Mesenchymal stem cell (in vitro differentiated cells and primary cell): ENCODE data around the gene PPFIA4.

Experiments
- DNase-seq: peaks from one replicate; pipeline ENCODE4 v3.0.0-alpha.2; 2013
- H2AFZ ChIP-seq: one replicate; pipeline ENCODE4 v1.6.1; 2013; ENCODE audit warnings: low read depth, mild to moderate bottlenecking, control low read depth, inconsistent platforms, low read length, moderate library complexity
- H2AK5ac ChIP-seq: 2 replicates; pipeline ENCODE4 v1.6.1; 2013; ENCODE audit warnings: low read length, moderate library complexity, mild to moderate bottlenecking, inconsistent platforms; ENCODE audit not compliant: severe bottlenecking
- H2BK120ac ChIP-seq: one replicate; pipeline ENCODE4 v1.6.1; 2013; ENCODE audit warnings: low read depth, mild to moderate bottlenecking, inconsistent platforms, low read length, moderate library complexity
- H2BK12ac ChIP-seq, 2 experiments: one replicate each; pipeline ENCODE4 v1.6.1; 2013; ENCODE audit warnings: inconsistent platforms in 2 of 2, low read length in 2 of 2, mild to moderate bottlenecking in 2 of 2, moderate library complexity in 2 of 2, control low read depth in 1 of 2
- H2BK15ac ChIP-seq: one replicate; pipeline ENCODE4 v1.6.1; 2013; ENCODE audit warnings: mild to moderate bottlenecking, low read depth, inconsistent platforms; ENCODE audit not compliant: poor library complexity, severe bottlenecking
- H2BK5ac ChIP-seq: 2 replicates; pipeline ENCODE4 v1.6.1; 2013; ENCODE audit warnings: low read depth, mild to moderate bottlenecking, low read length, control low read depth, inconsistent platforms; ENCODE audit not compliant: poor library complexity, severe bottlenecking
- H3K14ac ChIP-seq, 2 experiments: one replicate each; pipeline ENCODE4 v1.6.1; 2013; ENCODE audit warnings: inconsistent platforms in 2 of 2, low read length in 2 of 2, control low read depth in 1 of 2, mild to moderate bottlenecking in 1 of 2, moderate library complexity in 1 of 2
- H3K18ac ChIP-seq, 2 experiments: one replicate each; pipeline ENCODE4 v1.6.1; 2013; ENCODE audit warnings: inconsistent platforms in 2 of 2, low read length in 2 of 2, control low read depth in 1 of 2, low read depth in 1 of 2, mild to moderate bottlenecking in 1 of 2
- H3K23ac ChIP-seq, 2 experiments: one replicate each; pipeline ENCODE4 v1.6.1; 2013; ENCODE audit warnings: inconsistent platforms in 2 of 2, low read length in 2 of 2, mild to moderate bottlenecking in 2 of 2, moderate library complexity in 2 of 2, control low read depth in 1 of 2
- H3K27ac ChIP-seq: 2 replicates; pipeline ENCODE4 v1.5.1; 2013; ENCODE audit warnings: mild to moderate bottlenecking, moderate library complexity, low read length, control low read depth, inconsistent platforms; ENCODE audit not compliant: poor library complexity, severe bottlenecking
- H3K27me3 ChIP-seq, 2 experiments: 2 replicates each; pipeline versions ENCODE4 v1.6.1 to v1.7.0; 2013; ENCODE audit warnings: low read length in 2 of 2, mild to moderate bottlenecking in 2 of 2, moderate library complexity in 2 of 2, control low read depth in 1 of 2, inconsistent platforms in 1 of 2; ENCODE audit not compliant: control insufficient read depth in 1 of 2, insufficient read depth in 1 of 2
- H3K36me3 ChIP-seq, 2 experiments: 2 replicates each; pipeline versions ENCODE4 v1.6.1 to v1.7.0; 2013; ENCODE audit warnings: low read length in 2 of 2, control low read depth in 1 of 2, inconsistent platforms in 1 of 2, low read depth in 1 of 2, mild to moderate bottlenecking in 1 of 2; ENCODE audit not compliant: insufficient read depth in 2 of 2, control insufficient read depth in 1 of 2
- H3K4ac ChIP-seq, 2 experiments: one replicate each; pipeline ENCODE4 v1.6.1; 2013; ENCODE audit warnings: inconsistent platforms in 2 of 2, low read length in 2 of 2, mild to moderate bottlenecking in 2 of 2, moderate library complexity in 2 of 2, control low read depth in 1 of 2, low read depth in 1 of 2
- H3K4me1 ChIP-seq: 2 replicates; pipeline ENCODE4 v1.6.1; 2013; ENCODE audit warnings: low read depth, low read length, control low read depth; ENCODE audit not compliant: control insufficient read depth, insufficient read depth
- H3K4me2 ChIP-seq: 2 replicates; pipeline ENCODE4 v1.6.1; 2013; ENCODE audit warnings: low read length, mild to moderate bottlenecking, inconsistent platforms; ENCODE audit not compliant: poor library complexity, severe bottlenecking
- H3K4me3 ChIP-seq, 2 experiments: 2 replicates each; pipeline versions ENCODE4 v1.5.1 to v1.7.0; 2013; ENCODE audit warnings: low read length in 2 of 2, mild to moderate bottlenecking in 2 of 2, control low read depth in 1 of 2, low read depth in 1 of 2; ENCODE audit not compliant: insufficient read depth in 1 of 2
- H3K79me1 ChIP-seq: replicated peaks from 2 replicates; pipeline ENCODE4 v1.6.1; 2013; ENCODE audit warnings: mild to moderate bottlenecking, control low read depth, low read length, inconsistent platforms; ENCODE audit not compliant: poor library complexity, severe bottlenecking
- H3K9ac ChIP-seq: 2 replicates; pipeline ENCODE4 v1.7.0; 2013; ENCODE audit warnings: mild to moderate bottlenecking, low read length, moderate library complexity
- H3K9me3 ChIP-seq: 2 replicates; pipeline ENCODE4 v1.7.0; 2013; ENCODE audit warnings: mild to moderate bottlenecking, low read length; ENCODE audit not compliant: control insufficient read depth
- H4K8ac ChIP-seq: one replicate; pipeline ENCODE4 v1.6.1; 2013; ENCODE audit warnings: inconsistent platforms, mild to moderate bottlenecking, low read length, moderate library complexity
- H4K91ac ChIP-seq: one replicate; pipeline ENCODE4 v1.6.1; 2013; ENCODE audit warnings: mild to moderate bottlenecking, low read length, inconsistent platforms
- WGBS: methylation state at CpG from one replicate; pipeline ENCODE4 v1.1.7; 2013; ENCODE audit warnings: mixed read lengths; 5-methylcytosine and 5-hydroxymethylcytosine counted together

PPFIA4 gene

GRCh38 chr1:203028067-203028783, 1.9 kb downstream of the PPFIA4 start:
- H3K9me3 ChIP-seq, result no peaks in the 10 kb centered on the region
- peaks cover 12% of the 10 kb centered on the region for H3K4me1 ChIP-seq
- no peak overlapping the region for H3K4me2 ChIP-seq
- no peaks in the 10 kb centered on the region for H3K79me1 ChIP-seq
- H3K36me3 ChIP-seq, result peaks cover 3 to 30% of the 10 kb centered on the region in 2 experiments
- no peak overlapping the region for H2BK5ac ChIP-seq
- no peak overlapping the region for H2BK15ac ChIP-seq
- H3K14ac ChIP-seq, result no peak overlapping the region
- H3K23ac ChIP-seq, result no peak overlapping the region
- H4K91ac ChIP-seq, result no peak overlapping the region
- 85% methylated on average over 9 of the region's 9 CpGs for WGBS
- DNase-seq, result no peak
- peak overlapping the region in 1 of 2 experiments; percentile 86 for H3K4me3 ChIP-seq
- no peak overlapping the region for H2BK12ac ChIP-seq
- no peak overlapping the region for H2AFZ ChIP-seq
- H3K27me3 ChIP-seq, result peaks cover 4 to 35% of the 10 kb centered on the region in 2 experiments
- H3K9ac ChIP-seq, result no peak overlapping the region
- H3K27ac ChIP-seq, result no peak overlapping the region
- H2BK120ac ChIP-seq, result no peak overlapping the region
- H3K18ac ChIP-seq, result no peak overlapping the region
- H4K8ac ChIP-seq, result no peak overlapping the region
- H2AK5ac ChIP-seq, result no peak overlapping the region
- H3K4ac ChIP-seq, result no peak overlapping the region

DNA sequence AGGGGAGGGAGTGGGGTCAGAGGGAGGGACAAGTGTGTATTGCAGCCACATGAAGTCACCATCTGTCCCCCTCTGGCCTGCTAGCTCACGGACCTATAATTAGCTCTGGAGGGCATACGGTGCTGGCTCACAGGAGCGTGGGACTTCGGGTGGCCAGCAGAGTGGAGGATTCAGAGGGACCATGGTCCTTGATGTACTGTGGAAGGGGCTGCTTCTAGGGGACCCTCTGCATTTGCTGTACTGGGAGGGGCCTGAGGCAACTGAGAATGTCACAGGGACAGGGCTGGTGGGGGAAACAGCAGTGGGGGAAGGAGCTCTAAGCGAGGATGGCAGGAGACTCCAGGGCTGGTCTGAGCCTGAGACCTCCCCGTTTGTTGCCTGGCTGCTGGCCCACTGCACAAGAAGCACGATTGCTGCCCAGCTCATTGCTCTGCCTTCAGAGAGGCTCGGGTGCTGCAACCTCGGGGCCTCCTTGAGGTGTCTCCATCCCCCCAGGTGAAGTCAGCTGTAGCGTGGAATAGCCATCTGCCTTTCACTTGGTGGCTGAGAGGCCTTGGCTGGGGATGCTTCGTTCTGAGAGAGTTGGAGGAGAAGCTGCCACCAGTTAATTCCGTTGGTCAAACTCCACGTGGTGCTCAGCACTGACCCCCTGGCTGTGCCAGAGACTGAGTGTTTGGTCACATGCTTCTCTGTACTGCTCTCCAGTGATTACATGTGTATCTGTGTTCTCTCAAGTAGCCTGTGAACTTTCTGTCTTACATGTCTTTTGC, 2.7 kb downstream of the PPFIA4 start:
- Histone ChIP-seq H3K4me3 (peak overlapping the region in 1 of 2 experiments; percentile 86), H2AFZ (no peak overlapping the region), H3K9me3 (no peaks in the 10 kb centered on the region), H2BK120ac (no peak overlapping the region), H3K9ac (peak overlapping the region; percentile 27), H3K4ac (no peak overlapping the region), H2BK15ac (no peak overlapping the region), H3K79me1 (no peaks in the 10 kb centered on the region), H2BK5ac (no peak overlapping the region), H3K27ac (no peak overlapping the region), H3K18ac (no peak overlapping the region), H4K91ac (no peak overlapping the region), H3K4me2 (no peak overlapping the region), H3K14ac (no peak overlapping the region), H2AK5ac (no peak overlapping the region), H3K23ac (no peak overlapping the region), H2BK12ac (no peak overlapping the region), H3K27me3 (peaks cover 4 to 35% of the 10 kb centered on the region in 2 experiments), H3K4me1 (peaks cover 12% of the 10 kb centered on the region), H4K8ac (no peak overlapping the region), H3K36me3 (peaks cover 2 to 23% of the 10 kb centered on the region in 2 experiments)
- DNase-seq, result peak; percentile 39
- 72% methylated on average over 13 of the region's 13 CpGs for WGBS

DNA sequence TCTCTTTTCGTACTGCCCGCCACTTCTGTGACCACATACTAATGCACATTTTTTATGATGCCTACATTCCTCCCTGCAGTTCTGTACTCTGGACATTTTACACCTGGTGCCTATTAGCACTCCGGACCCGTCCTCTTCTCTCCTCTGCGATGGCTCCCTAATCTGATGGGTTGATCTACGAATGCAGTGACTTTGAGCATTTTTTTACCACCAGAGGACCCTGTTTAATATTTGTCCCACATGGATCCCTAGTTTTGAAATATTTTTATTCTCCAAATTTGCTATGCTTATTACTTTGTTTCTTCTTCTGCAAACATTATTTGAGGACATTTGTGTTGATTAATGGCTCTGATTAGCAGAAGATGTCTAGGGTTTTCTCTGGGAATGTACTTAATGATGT, 5.2 kb downstream of the PPFIA4 start:
- Histone ChIP-seq H3K27ac (no peak overlapping the region), H3K79me1 (no peaks in the 10 kb centered on the region), H2AK5ac (no peak overlapping the region), H3K4me2 (no peak overlapping the region), H2BK12ac (no peak overlapping the region), H3K4me3 (no peak overlapping the region), H3K4ac (no peak overlapping the region), H2BK15ac (no peak overlapping the region), H2BK5ac (no peak overlapping the region), H4K8ac (no peak overlapping the region), H4K91ac (no peak overlapping the region), H3K14ac (no peak overlapping the region), H2BK120ac (no peak overlapping the region), H3K4me1 (peaks cover 11% of the 10 kb centered on the region), H3K27me3 (peaks cover 4 to 54% of the 10 kb centered on the region in 2 experiments), H3K23ac (no peak overlapping the region), H3K18ac (no peak overlapping the region), H3K9me3 (no peaks in the 10 kb centered on the region), H3K9ac (no peak overlapping the region), H2AFZ (no peak overlapping the region), H3K36me3 (peaks cover 0 to 6% of the 10 kb centered on the region in 2 experiments)
- DNase-seq, result no peak
- 85% methylated on average over 6 of the region's 6 CpGs for WGBS

DNA sequence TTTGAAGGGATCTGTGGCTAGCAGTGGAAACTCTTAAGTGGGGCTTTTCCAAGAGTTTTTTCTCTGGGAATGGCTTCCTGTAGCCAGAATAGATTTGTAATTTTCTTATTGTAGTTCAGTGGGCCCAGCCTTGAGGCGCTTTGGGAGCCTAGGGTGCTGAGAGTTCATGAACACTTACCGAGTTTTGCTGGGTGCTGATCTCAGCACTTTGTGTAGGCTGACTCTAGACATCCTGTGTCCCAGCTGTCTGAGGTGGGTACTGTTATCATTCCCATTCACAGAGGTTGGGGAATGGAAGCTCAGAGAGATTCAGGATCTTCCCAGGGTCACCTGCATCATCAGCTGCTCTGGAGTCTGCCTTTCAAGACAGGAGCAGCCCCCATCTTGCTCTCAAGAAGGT, 7.0 kb downstream of the PPFIA4 start:
- Histone ChIP-seq H3K79me1 (no peaks in the 10 kb centered on the region), H3K4me1 (peaks cover 14% of the 10 kb centered on the region), H3K4ac (no peak overlapping the region), H2BK12ac (no peak overlapping the region), H3K27ac (no peak overlapping the region), H2AFZ (no peak overlapping the region), H3K18ac (no peak overlapping the region), H2BK15ac (no peak overlapping the region), H4K8ac (no peak overlapping the region), H3K27me3 (peaks cover 0 to 50% of the 10 kb centered on the region in 2 experiments), H3K9me3 (no peaks in the 10 kb centered on the region), H3K14ac (no peak overlapping the region), H3K4me2 (no peak overlapping the region), H3K23ac (no peak overlapping the region), H4K91ac (no peak overlapping the region), H3K4me3 (no peak overlapping the region), H3K36me3 (peaks cover 0 to 6% of the 10 kb centered on the region in 2 experiments), H2BK120ac (no peak overlapping the region), H2BK5ac (no peak overlapping the region), H2AK5ac (no peak overlapping the region), H3K9ac (no peak overlapping the region)
- DNase-seq, result no peak
- WGBS, result 83% methylated on average over 2 of the region's 2 CpGs
